Measurements from ENCODE around the gene SPRYD7.

DNA sequence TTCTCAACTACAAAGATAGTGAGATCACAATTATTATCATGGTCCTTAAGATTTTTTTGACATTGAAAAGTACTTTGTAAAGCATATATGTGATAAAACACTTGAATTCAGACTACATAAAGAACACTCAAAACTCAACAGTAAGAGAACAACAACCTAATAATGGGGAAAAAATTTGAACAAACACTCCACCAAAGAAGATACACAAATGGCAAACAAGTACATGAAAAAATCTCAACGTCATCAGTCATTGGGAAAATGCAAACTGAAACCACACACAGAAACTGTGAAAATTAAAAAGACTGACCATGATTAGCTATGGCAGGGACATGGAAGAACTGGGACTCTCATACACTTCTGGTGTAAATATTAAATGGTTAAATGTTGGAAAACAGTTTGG, 70.9 kb downstream of the SPRYD7 start:
- TF ChIP-seq, protein P1, sequence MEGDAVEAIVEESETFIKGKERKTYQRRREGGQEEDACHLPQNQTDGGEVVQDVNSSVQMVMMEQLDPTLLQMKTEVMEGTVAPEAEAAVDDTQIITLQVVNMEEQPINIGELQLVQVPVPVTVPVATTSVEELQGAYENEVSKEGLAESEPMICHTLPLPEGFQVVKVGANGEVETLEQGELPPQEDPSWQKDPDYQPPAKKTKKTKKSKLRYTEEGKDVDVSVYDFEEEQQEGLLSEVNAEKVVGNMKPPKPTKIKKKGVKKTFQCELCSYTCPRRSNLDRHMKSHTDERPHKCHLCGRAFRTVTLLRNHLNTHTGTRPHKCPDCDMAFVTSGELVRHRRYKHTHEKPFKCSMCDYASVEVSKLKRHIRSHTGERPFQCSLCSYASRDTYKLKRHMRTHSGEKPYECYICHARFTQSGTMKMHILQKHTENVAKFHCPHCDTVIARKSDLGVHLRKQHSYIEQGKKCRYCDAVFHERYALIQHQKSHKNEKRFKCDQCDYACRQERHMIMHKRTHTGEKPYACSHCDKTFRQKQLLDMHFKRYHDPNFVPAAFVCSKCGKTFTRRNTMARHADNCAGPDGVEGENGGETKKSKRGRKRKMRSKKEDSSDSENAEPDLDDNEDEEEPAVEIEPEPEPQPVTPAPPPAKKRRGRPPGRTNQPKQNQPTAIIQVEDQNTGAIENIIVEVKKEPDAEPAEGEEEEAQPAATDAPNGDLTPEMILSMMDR (IDR thresholded peaks at IDR 0.05; ENCODE audit: low read depth, low read length, poor library complexity, severe bottlenecking) = no peak
- TF ChIP-seq EZH2phosphoT487 (IDR thresholded peaks at IDR 0.05; ENCODE audit: borderline replicate concordance, low read length) = no peak
